Caco-2 (cell line): ENCODE measurements around the gene MRFAP1. TPM values are rescaled to one million over a fixed set of nuclear protein-coding genes. Genes with fewer than 3 reads are reported as not detected.

Experiments used
- BruUV-seq: library from RNA; stranded (reverse); fragments of 400-500 nt; replicated peaks from 2 replicates; lab custom pipeline; 2021; lab: Mats Ljungman, UMichigan
- CTCF ChIA-PET: fragments of 300-600 bp; sonication (Branson Sonifier 250); formaldehyde crosslinking; loops from one replicate; lab custom pipeline; 2022; ENCODE audit warnings: antibody characterized with exemption; lab: Charles Lee
- POLR2A ChIA-PET: fragments of 300-600 bp; sonication (Branson Sonifier 250); formaldehyde crosslinking; loops from one replicate; lab custom pipeline; 2022; ENCODE audit warnings: antibody characterized with exemption; lab: Charles Lee
- DNase-seq, 2 experiments: peaks; one replicate each; pipeline versions ENCODE4 v3.0.0 to v3.0.0-alpha.2; 2020 to 2022
- H3K27me3 ChIP-seq: replicated peaks from 2 replicates; pipeline ENCODE4 v1.6.0; 2011; ENCODE audit warnings: low read length; ENCODE audit not compliant: control insufficient read depth, insufficient read depth
- H3K36me3 ChIP-seq: 2 replicates; pipeline ENCODE4 v1.5.1; 2011; ENCODE audit warnings: low read length; ENCODE audit not compliant: control insufficient read depth, insufficient read depth
- H3K4me1 ChIP-seq: fragments of 250-450 bp; sonication (Bioruptor Pico); 2 replicates; pipeline ENCODE4 v1.5.1; 2020; ENCODE audit warnings: mild to moderate bottlenecking
- H3K4me3 ChIP-seq: 2 replicates; pipeline ENCODE4 v1.5.1; 2011; ENCODE audit warnings: low read depth, mild to moderate bottlenecking, control low read depth, low read length
- H3K9me3 ChIP-seq: fragments of 250-450 bp; sonication (Bioruptor Pico); 2 replicates; pipeline ENCODE4 v1.5.1; 2020; ENCODE audit warnings: mild to moderate bottlenecking, moderate library complexity
- H3K27ac Mint-ChIP-seq: one replicate; pipeline ENCODE4 v1.8.0; 2022; ENCODE audit warnings: mixed read lengths; ENCODE audit not compliant: unreplicated experiment
- H3K27me3 Mint-ChIP-seq: one replicate; pipeline ENCODE4 v1.8.0; 2022; ENCODE audit warnings: mixed read lengths; ENCODE audit not compliant: insufficient read depth, unreplicated experiment
- H3K36me3 Mint-ChIP-seq: one replicate; pipeline ENCODE4 v1.8.0; 2022; ENCODE audit warnings: mild to moderate bottlenecking, mixed read lengths; ENCODE audit not compliant: insufficient read depth, unreplicated experiment
- H3K4me1 Mint-ChIP-seq: one replicate; pipeline ENCODE4 v1.8.0; 2022; ENCODE audit warnings: low read depth, mixed read lengths; ENCODE audit not compliant: unreplicated experiment
- H3K4me3 Mint-ChIP-seq: one replicate; pipeline ENCODE4 v1.8.0; 2022; ENCODE audit warnings: mild to moderate bottlenecking, moderate library complexity, mixed read lengths; ENCODE audit not compliant: unreplicated experiment
- H3K9me3 Mint-ChIP-seq: one replicate; pipeline ENCODE4 v1.8.0; 2022; ENCODE audit warnings: mixed read lengths; ENCODE audit not compliant: unreplicated experiment
- intact Hi-C: fragments of 100-400 bp; cut with micrococcal nuclease; formaldehyde crosslinking; loops from one replicate; pipeline ENCODE4 v1.10.0; 2022; ENCODE audit not compliant: unreplicated experiment
- total RNA-seq: library from RNA; stranded (reverse); gene quantifications from 2 replicates; pipeline ENCODE4 v1.2.3, GENCODE V29; 2022
- TF ChIP-seq, protein P1 (sequence below), 2 experiments: fragments of 200-600 bp in 1 of 2; IDR thresholded peaks; 1 replicate in 1 of 2; 2 replicates in 1 of 2; pipeline versions ENCODE4 v1.5.1 to v1.8.0; 2011 to 2022; ENCODE audit warnings: antibody characterized with exemption in 1 of 2, control low read depth in 1 of 2, inconsistent platforms in 1 of 2, low read depth in 1 of 2, low read length in 1 of 2, mild to moderate bottlenecking in 1 of 2, moderate library complexity in 1 of 2; ENCODE audit not compliant: insufficient read depth in 1 of 2, severe bottlenecking in 1 of 2, unreplicated experiment in 1 of 2

MRFAP1 gene
- total RNA-seq, 1 experiment from 2014 or later, result 254 TPM

DNA sequence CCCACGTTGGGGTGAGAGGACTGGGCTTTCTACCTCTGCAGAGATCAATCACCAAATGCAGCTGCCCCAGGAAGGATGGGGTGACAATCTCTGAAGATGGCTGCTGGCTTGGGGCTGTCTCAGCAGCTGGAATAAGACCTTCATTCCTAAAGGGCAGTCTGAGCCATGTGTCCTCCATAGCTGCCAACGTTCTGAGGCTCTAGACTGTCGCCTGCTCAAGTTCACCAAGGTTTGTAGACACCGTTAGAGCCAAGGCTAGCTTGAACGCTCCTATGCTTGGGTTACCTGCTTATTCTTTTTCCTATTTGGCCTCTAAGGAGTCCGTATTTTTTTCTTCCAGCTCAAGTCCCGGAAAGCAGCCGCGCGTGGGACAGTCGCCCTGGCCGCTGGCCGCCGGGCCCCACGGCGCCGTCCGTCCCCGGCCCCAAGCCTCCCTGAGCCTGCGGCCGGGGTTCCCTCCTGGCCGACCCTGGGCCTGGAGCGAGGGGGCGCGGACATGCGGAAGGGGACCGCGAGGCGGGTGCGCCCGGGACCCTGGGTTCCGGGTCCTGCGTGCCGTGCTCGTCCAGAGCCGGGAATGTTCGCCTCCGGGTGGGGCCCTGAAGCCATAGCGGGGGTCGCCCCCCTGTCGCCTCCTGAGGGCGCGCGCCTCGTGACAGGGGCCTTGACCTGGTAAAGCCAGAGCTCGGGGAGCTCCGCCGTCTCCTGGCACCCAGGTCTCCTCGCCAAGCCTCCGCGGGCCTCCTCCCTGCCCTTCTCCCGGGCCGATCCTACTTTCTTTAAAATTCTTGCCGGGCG, 23.3 kb downstream of the MRFAP1 start:
- Histone ChIP-seq H3K36me3 (no peaks in the 10 kb centered on the region), H3K9me3 (no peaks in the 10 kb centered on the region), H3K27me3 (no peaks in the 10 kb centered on the region), H3K4me1 (no peaks in the 10 kb centered on the region), H3K4me3 (no peak overlapping the region)
- no peaks in the 10 kb centered on the region for H3K27me3 Mint-ChIP-seq
- no peak for DNase-seq
- H3K4me1 Mint-ChIP-seq, result no peaks in the 10 kb centered on the region
- ChIA-PET POLR2A (no interaction called here), CTCF (no interaction called here)
- BruUV-seq, result no TSS peak
- H3K27ac Mint-ChIP-seq, result no peak overlapping the region
- H3K9me3 Mint-ChIP-seq, result no peaks in the 10 kb centered on the region
- TF ChIP-seq, protein P1, sequence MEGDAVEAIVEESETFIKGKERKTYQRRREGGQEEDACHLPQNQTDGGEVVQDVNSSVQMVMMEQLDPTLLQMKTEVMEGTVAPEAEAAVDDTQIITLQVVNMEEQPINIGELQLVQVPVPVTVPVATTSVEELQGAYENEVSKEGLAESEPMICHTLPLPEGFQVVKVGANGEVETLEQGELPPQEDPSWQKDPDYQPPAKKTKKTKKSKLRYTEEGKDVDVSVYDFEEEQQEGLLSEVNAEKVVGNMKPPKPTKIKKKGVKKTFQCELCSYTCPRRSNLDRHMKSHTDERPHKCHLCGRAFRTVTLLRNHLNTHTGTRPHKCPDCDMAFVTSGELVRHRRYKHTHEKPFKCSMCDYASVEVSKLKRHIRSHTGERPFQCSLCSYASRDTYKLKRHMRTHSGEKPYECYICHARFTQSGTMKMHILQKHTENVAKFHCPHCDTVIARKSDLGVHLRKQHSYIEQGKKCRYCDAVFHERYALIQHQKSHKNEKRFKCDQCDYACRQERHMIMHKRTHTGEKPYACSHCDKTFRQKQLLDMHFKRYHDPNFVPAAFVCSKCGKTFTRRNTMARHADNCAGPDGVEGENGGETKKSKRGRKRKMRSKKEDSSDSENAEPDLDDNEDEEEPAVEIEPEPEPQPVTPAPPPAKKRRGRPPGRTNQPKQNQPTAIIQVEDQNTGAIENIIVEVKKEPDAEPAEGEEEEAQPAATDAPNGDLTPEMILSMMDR (IDR thresholded peaks at IDR 0.05; ENCODE audit: insufficient read depth in 1 of 2, low read depth in 1 of 2, low read length in 1 of 2, severe bottlenecking in 1 of 2, unreplicated experiment in 1 of 2), result no peak
- intact Hi-C loops, result no loop called here
- no peaks in the 10 kb centered on the region for H3K36me3 Mint-ChIP-seq
- no peak overlapping the region for H3K4me3 Mint-ChIP-seq

DNA sequence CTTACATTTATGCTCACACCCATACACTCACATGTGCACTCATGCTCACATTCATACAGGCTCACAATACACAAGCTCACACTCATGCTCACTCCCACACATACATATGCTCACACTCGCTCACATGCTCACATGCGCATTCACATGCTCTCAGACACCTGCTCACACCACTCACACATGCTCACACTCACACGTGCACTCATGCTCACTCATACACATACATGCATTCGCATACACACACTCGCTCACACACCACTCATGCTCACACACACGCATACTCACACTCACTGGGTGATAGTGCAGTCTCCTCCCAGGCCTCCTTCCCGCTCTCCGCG, 24.8 kb downstream of the MRFAP1 start:
- CTCF ChIA-PET, result interaction anchor here (0.6 kb wide), 1 partner anchor 1105 kb away, joined by 3 read pairs; no protein-coding TSS in a partner anchor
- BruUV-seq, result no TSS peak
- no peaks in the 10 kb centered on the region for H3K27me3 Mint-ChIP-seq

DNA sequence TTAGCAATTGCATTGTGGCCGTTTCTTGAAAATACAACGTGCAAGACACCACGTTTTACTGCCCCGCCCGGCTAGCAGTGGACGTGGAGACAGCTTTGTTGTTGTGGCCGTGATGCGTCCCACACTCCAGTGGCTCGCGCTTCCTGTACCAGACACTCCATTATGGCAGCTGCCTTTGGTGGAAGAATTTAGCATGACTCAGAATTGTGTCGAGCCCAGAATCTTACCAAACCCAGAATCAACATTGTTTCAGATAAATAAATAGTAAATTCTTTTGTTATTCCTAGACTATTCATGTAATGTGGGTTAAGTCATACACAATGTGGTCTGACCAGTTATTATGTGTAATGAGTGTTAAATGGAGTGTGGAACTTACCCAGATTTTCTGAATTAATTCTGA, 27.9 kb downstream of the MRFAP1 start:
- peaks cover 12% of the 10 kb centered on the region for H3K36me3 Mint-ChIP-seq
- CTCF ChIA-PET, result no interaction called here
- intact Hi-C loops, result no loop called here
- BruUV-seq, result no TSS peak
- H3K9me3 Mint-ChIP-seq, result no peaks in the 10 kb centered on the region
- no peak for DNase-seq
- no peaks in the 10 kb centered on the region; the same call in 1 of the 2 replicates for H3K36me3 ChIP-seq
- H3K4me3 Mint-ChIP-seq, result no peak overlapping the region
- TF ChIP-seq, protein P1 (IDR thresholded peaks at IDR 0.05; ENCODE audit: insufficient read depth in 1 of 2, low read depth in 1 of 2, low read length in 1 of 2, severe bottlenecking in 1 of 2, unreplicated experiment in 1 of 2), result no peak
- no peaks in the 10 kb centered on the region for H3K27me3 ChIP-seq
- POLR2A ChIA-PET, result no interaction called here
- no peaks in the 10 kb centered on the region for H3K9me3 ChIP-seq
- H3K27me3 Mint-ChIP-seq, result no peaks in the 10 kb centered on the region
- H3K4me1 Mint-ChIP-seq, result no peaks in the 10 kb centered on the region
- no peak overlapping the region for H3K27ac Mint-ChIP-seq
- no peaks in the 10 kb centered on the region for H3K4me1 ChIP-seq
- no peak overlapping the region for H3K4me3 ChIP-seq

More for the DNA sequence above, 24.8 kb downstream of the MRFAP1 start:
- H3K4me3 Mint-ChIP-seq, result no peak overlapping the region
- Histone ChIP-seq H3K9me3 (no peaks in the 10 kb centered on the region), H3K27me3 (no peaks in the 10 kb centered on the region), H3K36me3 (no peaks in the 10 kb centered on the region), H3K4me1 (no peaks in the 10 kb centered on the region), H3K4me3 (no peak overlapping the region)
- H3K27ac Mint-ChIP-seq, result no peak overlapping the region
- peaks cover 6% of the 10 kb centered on the region for H3K36me3 Mint-ChIP-seq
- no peak for DNase-seq
- POLR2A ChIA-PET, result no interaction called here
- intact Hi-C loops, result no loop called here
- no peaks in the 10 kb centered on the region for H3K4me1 Mint-ChIP-seq
- TF ChIP-seq, protein P1 (IDR thresholded peaks at IDR 0.05; ENCODE audit: insufficient read depth in 1 of 2, low read depth in 1 of 2, low read length in 1 of 2, severe bottlenecking in 1 of 2, unreplicated experiment in 1 of 2), result no peak
- no peaks in the 10 kb centered on the region for H3K9me3 Mint-ChIP-seq
